NCI-H146 (cell line): ENCODE data around the gene EIF3B.
"Not testable (repeated sequence)": the region's sequence is repeated elsewhere in the genome, so short reads cannot be mapped to it uniquely, and the experiment has no call there.

Experiments
- DNase-seq: peaks from one replicate; lab custom pipeline; 2025; lab: John Stamatoyannopoulos, UW

EIF3B gene

GRCh38 chr7:2347351-2348063 lies 7.1 kb upstream of the EIF3B start:
- not testable (repeated sequence) for DNase-seq

GRCh38 chr7:2350055-2350454 lies 4.6 kb upstream of the EIF3B start:
- DNase-seq: no peak

- no peak for DNase-seq
Measured at GRCh38 chr7:2350861-2351260, 3.8 kb upstream of the EIF3B start.

GRCh38 chr7:2353113-2353935 lies 1.3 kb upstream of the EIF3B start:
- no peak for DNase-seq

GRCh38 chr7:2353936-2354185 lies 766 bp upstream of the EIF3B start:
- peak; percentile 86 for DNase-seq

- peak; percentile 17 for DNase-seq
Measured at GRCh38 chr7:2354939-2355704, 495 bp downstream of the EIF3B start.

- DNase-seq: no peak
Measured at GRCh38 chr7:2355705-2356008, 1.0 kb downstream of the EIF3B start.

- no peak for DNase-seq
Measured at GRCh38 chr7:2357165-2357564, 2.5 kb downstream of the EIF3B start.

GRCh38 chr7:2357571-2357970 lies 2.9 kb downstream of the EIF3B start:
- no peak for DNase-seq

GRCh38 chr7:2358968-2359527 lies 4.4 kb downstream of the EIF3B start:
- DNase-seq: no peak

GRCh38 chr7:2359610-2360009 lies 5.0 kb downstream of the EIF3B start:
- no peak for DNase-seq

- DNase-seq: no peak
Measured at GRCh38 chr7:2360796-2361195, 6.2 kb downstream of the EIF3B start.

- DNase-seq: no peak
Measured at GRCh38 chr7:2362385-2363088, 7.9 kb downstream of the EIF3B start.

GRCh38 chr7:2369139-2369538 lies 14.5 kb downstream of the EIF3B start:
- no peak for DNase-seq

GRCh38 chr7:2371329-2371728 lies 16.7 kb downstream of the EIF3B start:
- DNase-seq: no peak

GRCh38 chr7:2372724-2373123 lies 18.1 kb downstream of the EIF3B start:
- no peak for DNase-seq

- no peak for DNase-seq
Measured at GRCh38 chr7:2373124-2373556, 18.5 kb downstream of the EIF3B start.

GRCh38 chr7:2373646-2374045 lies 19.0 kb downstream of the EIF3B start:
- DNase-seq: no peak

GRCh38 chr7:2374401-2374800 lies 19.8 kb downstream of the EIF3B start:
- DNase-seq: no peak

GRCh38 chr7:2374830-2375728 lies 20.5 kb downstream of the EIF3B start:
- DNase-seq: no peak
